Gastrocnemius medialis (tissue), 4 donors: Measurements from ENCODE around the gene DOCK4.
"Not testable (repeated sequence)": the region's sequence is repeated elsewhere in the genome, so short reads cannot be mapped to it uniquely, and the experiment has no call there.

ENCODE experiments used
- CTCF ChIP-seq, 5 experiments: fragments of 450-650 bp in 3 of 5; fragments of 200-600 bp in 2 of 5; sonication (generic) in 2 of 5; IDR thresholded peaks in 4 of 5; conservative IDR thresholded peaks in 1 of 5; 1 replicate in 4 of 5; 2 replicates in 1 of 5; pipeline ENCODE4 v1.5.1; 2016 to 2019; ENCODE audit warnings: antibody characterized with exemption in 5 of 5, mild to moderate bottlenecking in 3 of 5, moderate library complexity in 3 of 5
- POLR2A ChIP-seq, 2 donors: fragments of 450-650 bp; IDR thresholded peaks; one replicate each; pipeline ENCODE4 v1.6.1; 2017; ENCODE audit warnings: antibody characterized with exemption in 2 of 2, mild to moderate bottlenecking in 2 of 2, moderate library complexity in 2 of 2

DNA sequence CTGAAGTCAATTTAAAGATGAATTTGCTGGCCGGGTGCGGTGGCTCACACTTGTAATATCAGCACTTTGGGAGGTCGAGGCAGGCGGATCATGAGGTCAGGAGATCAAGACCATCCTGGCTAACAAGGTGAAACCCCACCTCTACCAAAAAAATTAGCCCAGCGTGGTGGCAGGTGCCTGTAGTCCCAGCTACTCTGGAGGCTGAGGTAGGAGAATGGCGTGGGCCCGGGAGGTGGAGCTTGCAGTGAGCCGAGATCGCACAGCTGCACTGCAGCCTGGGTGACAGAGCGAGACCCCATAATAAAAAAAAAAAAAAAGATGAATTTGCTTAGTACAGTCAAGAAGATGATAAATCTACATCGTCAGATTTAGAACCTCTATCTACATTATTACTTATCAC, 288.8 kb downstream of the DOCK4 start:
- not testable (repeated sequence) for TF ChIP-seq CTCF (IDR thresholded peaks at IDR 0.05 in 4 of 5, conservative IDR thresholded peaks at IDR 0.05 in 1 of 5); POLR2A (IDR thresholded peaks at IDR 0.05)
